ENCODE measurements around the gene SYNRG.

DNA sequence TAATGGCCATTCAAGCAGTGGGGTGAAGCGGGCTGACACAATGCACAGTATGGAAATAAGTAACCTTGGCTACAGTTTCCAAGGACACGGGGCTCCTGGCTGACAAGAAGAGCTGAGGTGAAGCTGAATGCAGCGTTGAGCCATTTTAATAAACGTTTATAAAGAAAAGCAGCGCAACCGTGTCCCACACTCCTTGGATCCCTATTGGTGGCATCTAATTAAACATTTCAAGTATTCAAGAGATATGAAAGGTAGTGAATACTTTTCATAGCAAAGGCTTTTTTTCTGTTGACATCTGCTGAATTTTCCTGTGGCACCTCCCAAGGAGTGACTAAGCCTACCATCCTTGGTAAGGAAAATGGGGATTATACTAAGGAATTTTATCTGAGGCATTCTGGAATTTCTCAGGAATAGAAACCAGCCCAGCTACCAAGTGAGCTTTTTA lies 93.1 kb downstream of the SYNRG start:
- TF ChIP-seq, protein P1, sequence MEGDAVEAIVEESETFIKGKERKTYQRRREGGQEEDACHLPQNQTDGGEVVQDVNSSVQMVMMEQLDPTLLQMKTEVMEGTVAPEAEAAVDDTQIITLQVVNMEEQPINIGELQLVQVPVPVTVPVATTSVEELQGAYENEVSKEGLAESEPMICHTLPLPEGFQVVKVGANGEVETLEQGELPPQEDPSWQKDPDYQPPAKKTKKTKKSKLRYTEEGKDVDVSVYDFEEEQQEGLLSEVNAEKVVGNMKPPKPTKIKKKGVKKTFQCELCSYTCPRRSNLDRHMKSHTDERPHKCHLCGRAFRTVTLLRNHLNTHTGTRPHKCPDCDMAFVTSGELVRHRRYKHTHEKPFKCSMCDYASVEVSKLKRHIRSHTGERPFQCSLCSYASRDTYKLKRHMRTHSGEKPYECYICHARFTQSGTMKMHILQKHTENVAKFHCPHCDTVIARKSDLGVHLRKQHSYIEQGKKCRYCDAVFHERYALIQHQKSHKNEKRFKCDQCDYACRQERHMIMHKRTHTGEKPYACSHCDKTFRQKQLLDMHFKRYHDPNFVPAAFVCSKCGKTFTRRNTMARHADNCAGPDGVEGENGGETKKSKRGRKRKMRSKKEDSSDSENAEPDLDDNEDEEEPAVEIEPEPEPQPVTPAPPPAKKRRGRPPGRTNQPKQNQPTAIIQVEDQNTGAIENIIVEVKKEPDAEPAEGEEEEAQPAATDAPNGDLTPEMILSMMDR (IDR thresholded peaks at IDR 0.05): no peak
- TF ChIP-seq POLR2AphosphoS5 (IDR thresholded peaks at IDR 0.05): no peak
